CD4-positive, alpha-beta T cell treated with Interferon gamma for 1 hour (primary cell): ENCODE measurements around the gene ABHD10.

Experiments used
- DNase-seq: peaks from one replicate; pipeline ENCODE4 v3.0.0-alpha.2; 2020

Gene ABHD10

DNA sequence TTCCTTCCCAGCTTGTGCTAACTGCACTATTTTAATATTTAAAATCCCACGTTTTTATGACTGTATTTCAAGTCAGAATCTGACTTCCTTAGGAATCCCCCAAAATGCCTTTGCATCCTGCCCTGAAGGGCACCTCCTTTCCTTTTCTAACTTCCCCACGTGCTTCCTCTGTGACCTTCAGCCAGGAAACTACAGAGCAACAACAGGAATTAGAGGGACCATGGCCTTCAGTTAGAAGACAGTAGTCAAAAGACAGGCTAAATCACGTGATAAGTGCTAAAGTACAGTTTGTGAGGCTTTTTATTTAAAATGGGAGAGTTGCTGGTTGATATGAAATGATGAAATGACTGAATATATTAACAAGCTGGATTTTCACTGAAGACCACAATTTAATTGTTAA, 11.8 kb upstream of the ABHD10 start:
- no peak for DNase-seq

DNA sequence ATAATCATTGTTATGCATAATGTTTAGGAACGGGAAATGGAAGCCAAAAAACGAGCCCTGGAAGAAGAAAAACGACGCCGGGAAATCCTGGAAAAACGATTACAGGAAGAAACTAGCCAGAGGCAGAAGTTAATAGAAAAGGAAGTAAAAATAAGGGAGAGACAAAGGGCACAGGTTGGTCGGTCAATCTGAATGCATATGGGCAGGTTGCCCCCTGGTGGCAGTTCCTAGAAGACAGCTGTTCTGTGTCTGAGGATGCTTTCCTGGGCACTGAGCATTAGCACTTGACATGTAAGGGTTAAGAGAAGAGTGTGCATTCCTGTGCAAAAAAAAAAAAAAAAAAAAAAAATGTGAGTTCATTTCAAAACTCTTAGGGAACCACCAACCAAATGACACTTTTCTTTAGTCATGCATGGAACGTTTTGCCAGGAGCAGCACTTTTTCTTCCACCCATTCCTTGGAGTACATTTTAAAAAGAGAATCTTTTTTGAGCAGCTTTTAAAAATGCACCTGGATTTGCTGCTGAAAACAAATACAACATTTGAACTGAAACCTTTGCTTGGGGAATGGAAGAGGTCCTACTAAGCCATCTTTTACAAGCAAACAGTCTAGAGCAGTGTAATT, 11.1 kb upstream of the ABHD10 start:
- DNase-seq, result peak; percentile 67

DNA sequence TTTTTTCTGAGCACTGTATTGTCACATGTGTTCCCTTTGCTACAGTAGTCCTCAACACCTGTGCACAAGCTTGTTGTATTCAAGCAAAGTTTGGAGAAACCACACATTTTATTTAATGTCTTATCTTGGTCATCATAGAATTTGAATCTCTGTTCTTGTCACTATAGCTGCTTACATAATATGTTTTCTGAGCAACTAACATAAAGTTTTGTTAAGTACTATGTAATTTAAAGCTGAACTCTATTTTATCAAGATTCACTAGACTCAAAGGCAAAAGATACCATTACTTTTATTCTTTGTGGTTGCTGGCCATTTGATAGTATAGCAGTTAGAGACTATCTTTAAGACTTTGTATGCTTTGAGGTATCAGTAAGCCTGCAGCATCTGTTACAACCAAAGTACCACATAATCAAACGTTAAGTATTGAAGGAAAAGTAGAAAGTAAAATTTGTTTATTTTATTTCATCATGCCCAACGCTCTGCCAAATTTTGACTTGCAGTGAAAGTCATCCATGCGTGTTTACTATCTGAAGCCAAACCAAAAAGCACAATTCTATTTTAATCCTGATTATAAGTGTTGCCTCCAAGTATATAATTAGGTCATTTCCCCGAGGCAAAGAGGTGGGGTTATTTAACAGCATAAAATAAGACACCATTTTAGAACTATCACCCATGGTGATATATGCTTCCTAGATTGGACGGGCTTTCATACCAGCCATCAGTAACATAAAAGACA, 10.3 kb upstream of the ABHD10 start:
- DNase-seq, result no peak

DNA sequence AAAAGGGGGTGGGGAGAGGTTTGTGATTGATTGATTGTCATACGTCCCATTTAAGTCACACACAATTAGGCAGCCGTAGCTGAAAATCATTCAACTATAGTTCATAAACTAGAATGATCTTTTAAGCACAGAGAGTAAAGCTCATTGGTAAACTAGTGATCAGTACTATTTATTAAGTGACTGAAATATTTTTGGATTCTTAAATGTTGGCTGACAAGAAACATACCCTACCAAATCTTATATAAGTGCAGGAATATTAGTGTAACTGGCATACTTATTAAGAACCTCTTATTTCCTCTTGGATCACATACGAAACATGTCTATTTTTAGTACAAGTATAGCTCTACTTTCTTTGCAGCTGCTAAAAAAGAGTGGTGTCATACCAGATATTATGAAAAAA, 8.4 kb upstream of the ABHD10 start:
- DNase-seq, result no peak

DNA sequence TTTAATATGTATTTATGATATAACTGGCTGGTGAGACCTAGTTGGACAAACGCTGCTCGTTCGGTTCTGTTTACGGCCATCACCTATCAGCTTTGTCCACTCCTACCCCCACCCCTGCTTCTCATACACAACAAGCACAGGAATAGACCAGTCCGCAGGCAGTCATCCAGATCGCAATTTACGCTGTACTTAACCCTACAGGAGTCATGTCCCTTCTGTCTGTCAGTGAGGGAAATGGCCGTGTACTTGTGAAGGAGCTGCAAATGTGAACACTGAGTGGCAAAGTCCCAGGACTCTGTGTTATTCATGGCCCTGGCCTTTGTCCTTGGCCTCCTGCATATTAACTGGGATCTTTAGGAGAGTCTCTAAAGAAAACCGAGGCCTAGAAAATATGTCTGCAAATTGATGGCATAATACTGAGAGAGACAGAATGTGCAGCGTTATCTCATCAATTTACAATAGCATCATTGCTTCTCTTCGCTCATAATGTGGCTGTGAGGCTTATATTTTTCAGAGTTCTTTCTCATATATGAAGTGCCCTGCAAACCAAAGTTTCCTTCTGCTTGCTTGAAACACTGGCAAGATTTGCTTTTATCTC, 7.2 kb upstream of the ABHD10 start:
- DNase-seq, result no peak

DNA sequence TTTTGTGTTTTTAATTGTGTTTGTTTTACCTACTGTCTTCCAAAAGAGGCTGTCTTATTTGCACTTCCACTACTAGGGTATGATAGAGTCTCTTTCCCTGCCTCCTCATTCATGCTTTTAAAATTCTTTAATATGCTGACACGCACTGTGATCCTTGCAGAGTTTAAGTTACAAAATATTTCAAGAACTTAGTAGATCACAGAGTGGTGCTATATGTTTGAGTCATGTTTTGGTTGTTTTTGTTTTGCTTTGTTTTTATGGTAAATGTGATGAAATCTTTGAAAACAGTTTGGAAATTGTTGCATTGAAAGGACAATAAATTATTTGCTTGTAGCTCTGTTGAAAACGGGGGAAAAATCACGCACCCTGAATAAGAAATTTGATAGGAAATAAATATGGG, 5.9 kb upstream of the ABHD10 start:
- no peak for DNase-seq

DNA sequence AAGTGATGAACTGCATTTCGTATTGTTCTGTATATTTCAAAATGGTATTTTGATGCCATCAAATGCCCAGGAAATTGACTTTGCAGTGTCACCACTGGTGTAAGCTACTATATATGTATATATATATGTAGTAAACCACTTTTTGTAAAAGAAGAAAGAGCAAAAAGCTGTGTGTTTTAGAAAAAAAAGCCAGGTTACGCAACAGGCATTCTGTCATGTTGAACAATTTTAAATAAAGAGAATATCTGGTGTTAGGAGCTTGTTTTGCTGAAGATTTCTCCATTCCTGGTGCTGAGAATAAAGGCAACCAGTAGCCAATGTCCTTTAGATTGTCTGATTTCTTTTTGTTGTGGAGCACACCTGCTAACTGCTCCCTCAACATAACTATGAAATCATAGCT, 3.7 kb upstream of the ABHD10 start:
- DNase-seq, result no peak

DNA sequence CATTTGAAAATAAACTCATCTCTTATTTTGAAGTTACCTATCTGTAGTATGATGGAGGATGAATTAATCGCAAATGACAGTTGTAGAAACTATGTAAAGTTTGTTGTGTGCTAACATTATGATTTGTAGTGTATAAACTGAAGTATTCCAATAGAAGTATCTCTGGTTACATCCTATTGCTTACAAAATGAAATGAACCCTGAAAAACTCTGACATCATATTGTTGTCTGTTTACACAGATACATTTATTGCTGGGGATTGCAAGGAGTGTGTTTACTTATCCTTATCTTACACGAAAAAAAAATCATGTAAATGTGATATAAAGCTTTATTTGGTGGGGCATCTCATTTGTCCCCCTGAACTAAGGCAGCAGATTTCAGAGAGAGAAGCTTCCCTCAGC, 2.6 kb upstream of the ABHD10 start:
- no peak for DNase-seq

DNA sequence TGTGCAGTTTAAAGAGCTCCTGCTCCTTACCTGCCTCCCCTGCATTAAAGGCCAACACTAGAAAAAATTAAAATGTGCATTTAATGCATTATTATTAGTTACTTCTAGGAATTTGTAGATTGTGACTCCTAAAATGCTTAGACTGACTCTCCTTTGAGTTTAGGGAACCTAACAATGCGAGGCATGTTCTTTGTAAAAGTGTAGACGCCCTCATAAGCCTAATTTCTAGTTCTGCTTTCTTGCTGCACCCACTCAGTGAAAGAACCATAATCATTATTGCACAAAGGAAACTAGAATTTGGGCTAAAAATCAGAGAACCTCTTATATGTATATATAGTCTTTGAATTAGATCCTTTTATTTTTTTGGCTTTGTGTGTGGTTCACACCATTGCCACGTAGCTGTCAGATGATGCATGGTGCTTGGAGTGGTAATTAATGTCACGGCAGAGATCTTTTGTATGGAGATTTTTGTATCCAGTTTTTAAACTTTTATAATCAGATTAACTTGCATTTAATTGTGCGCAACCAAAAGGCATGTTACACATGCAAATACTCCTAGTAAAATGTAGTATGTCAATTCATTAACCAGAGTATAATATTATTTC, 710 bp downstream of the ABHD10 start:
- DNase-seq, result no peak

DNA sequence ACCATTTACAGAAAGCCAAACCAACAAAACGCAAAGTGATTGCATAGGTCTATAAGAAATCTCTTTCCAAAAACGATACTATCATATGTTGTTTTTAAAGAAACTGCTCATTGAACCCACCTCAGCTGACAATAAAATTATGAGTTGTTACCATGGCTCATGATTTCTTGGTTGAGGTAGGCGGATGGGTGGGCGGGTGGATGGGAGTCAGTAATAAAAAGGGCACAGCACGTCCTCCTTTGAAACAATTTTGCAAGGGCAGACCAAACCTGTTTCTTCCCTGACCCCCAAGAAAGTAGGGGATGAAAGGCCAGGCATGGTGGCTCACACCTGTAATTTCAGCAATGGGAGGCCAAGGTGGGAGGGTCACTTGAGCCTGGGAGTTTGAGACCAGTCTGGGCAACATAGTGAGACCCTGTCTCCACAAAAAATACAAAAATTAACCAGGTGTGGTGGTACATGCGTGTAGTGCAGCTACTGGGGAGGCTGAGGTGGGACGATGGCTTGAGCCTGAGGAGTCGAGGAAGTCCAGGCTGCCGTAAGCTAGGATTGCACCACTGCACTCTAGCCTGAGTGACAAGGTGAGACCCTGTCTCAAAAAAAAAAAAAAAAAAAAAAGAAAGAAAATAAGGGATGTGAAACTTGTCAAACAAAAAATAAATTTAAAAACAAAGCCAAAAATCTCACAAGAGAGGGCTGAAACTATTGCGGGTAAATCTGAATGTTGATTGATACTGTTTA, 2.1 kb downstream of the ABHD10 start:
- no peak for DNase-seq

DNA sequence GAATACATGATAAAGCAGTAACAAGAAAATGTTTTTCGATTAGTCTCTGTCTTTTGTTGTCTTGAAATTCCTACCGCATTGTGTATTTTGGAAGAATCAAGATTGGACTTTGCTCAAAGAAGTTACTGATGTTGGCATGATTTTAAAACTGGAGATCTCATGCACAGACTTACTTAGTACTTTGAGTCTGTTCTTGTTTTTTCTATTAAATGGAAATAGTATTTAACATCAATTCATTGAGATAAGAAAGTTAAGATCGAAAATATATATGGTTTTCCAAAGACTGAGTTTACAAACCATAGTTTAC, 2.6 kb downstream of the ABHD10 start:
- no peak for DNase-seq

DNA sequence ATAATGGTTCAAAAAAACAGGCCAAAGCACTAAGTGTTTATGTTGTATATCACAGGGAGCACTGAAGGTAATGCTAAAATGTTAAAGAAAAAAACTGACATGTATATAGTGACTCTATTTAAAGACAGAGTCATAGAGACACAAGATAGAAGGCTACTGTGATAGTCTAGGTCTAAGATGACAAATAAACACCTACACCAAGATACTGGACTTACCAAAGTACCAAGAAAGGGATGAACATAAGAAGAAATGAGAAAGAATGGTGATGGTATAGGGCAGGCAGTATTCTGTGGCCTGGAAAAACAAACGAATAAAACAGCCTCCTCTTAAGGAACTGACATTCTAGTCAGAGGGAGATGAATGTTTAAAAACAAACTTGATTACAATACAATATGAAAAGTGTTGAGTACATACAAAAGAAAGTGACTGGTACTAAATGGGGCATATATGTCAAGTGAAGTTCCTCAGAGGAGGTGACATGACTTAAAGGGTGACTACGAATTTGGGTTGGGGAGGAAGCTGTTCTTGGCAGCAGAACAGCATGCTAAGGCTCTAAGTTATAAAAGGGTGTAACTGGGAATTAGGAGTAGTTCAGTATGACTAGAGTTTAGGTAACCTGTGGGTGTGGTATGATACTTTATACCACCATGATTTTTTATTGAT, 5.9 kb downstream of the ABHD10 start:
- DNase-seq, result no peak

DNA sequence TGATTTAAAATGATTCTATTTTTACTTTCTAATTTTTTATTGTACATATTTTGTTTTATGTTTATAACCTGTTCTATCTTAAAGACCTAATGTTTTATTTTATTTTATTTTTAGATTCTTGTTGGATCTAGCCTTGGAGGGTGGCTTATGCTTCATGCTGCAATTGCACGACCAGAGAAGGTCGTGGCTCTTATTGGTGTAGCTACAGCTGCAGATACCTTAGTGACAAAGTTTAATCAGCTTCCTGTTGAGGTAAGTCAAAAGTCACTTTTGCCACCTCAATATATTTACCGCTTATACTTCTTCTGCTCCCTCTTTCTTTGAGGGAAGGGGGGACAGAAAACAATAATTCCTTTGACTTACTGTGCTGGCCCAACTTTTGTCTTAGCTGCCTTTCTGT, 8.0 kb downstream of the ABHD10 start:
- no peak for DNase-seq

DNA sequence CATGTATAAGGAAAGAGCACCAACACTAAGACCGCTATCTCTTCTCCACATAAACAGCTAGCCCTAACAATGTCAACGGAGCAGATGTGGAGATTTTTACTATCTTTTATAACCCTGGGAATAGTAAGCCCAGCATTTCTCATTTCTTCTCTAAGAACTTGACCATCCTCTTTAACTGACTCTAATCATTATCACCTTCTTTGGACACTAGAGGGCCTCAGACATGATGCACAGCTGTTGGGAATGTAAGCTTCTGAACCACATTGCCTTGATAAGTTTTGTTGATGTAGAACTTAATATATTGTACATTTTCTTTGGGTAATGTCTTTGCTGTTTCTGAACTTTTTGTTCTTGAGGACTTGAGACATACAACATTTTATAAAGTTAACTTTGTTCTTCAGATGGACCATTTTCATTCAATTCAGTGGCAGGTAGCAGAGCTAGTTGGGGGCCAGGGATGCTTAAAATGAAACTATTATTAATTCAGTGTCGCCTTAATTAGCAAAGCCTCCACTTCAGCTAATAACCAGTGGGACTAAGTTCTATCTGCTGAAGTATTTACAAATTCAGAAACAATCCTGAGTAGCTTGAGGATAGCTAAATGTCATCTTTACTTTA, 10.3 kb downstream of the ABHD10 start:
- DNase-seq, result no peak

DNA sequence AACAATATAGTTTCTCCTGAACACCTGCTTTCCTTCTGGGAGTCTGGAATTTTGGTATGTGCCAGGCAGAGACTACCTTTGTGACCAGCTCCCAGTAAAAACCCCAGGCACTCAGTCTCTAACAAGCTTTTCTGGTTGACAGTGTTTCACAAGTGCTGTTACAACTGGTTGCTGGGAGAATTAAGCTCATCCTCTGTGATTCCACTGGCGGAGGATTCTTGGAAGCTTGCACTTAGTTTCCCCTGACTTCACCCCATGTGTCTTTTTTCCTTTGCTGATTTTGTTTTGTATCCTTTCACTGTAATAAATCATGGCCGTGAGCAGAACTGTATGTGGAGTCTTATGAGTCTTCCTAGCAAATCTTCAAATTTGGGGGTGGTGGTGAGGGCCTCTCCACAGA, 14.2 kb downstream of the ABHD10 start:
- DNase-seq, result no peak

DNA sequence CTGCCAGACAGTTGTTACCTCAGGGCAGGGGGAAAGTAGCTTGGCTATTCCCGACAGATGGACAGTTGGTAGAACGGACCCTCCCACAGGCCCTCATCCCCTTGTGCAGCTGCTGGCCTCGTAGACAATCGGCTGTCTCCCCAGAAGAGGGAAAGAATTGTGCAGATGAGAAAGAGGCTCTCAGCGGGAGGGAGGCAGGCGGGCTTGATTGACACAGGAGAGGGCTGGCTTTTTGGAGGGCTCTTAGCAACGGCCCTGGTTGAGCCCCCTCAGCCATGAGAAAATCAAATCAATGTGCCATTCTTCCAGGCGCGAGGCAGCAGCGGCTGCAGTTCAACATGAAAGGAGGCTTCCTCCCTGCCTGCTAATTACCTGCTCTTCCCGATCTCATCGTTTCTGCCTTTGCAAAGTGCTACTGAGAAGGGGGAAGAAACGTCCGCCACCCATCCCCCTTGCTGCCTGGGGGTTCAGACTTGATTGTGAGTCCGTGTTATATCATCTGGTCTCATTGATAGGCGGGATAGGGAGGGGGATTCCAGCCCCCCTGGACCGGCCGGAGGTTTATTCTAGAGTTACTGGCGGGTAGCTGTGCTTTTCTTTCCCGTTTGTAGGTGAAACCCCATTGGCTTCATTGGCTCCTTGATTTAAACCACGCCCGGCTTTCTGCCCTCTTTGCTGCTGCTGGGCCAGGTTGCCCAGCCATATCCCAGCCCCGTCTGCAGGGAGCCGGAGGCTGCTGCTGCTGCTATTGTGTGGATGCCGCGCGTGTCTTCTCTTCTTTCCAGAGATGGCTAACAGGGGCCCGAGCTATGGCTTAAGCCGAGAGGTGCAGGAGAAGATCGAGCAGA, 20.0 kb downstream of the ABHD10 start, which contains the start of gene TAGLN3:
Gene TAGLN3, plus strand, starts transcription at position 287 of the 848 bp plus-strand sequence. Its CDS starts 501 bp downstream, at position 788.
- no peak for DNase-seq

DNA sequence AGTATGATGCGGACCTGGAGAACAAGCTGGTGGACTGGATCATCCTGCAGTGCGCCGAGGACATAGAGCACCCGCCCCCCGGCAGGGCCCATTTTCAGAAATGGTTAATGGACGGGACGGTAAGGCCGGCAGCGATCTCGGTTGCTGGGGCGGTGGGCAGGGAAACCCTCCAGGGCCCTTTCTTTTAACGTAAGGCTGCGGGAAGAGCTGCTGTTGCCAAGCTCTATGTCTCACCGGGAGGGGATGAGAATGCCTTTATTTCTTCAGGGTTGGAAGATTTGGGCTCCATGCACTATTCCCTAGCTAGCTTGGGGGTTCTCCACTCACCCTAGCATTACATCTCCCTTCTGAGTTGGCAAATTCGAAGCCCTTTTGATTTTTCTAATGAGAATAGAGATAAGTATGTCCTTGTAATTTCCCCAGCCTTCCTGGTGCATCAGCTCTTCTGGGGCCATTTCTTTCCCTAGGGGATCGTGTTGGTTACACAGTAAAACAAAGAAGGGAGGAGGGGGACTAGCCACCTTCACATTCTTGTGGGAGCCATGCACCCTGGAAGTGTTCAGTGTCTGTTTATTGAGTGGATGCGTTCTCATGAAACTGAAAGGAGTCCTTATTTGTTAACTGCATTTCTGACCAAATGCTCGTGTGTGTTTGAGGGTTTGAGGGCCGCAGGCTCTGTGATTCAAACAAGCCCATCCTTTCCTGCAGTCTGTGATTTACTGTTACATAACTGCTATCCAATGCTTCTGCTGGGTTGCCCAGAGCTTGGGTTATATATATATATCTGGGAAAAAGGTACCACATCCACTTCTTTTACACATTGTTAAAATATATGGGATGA, 20.9 kb downstream of the ABHD10 start:
- DNase-seq, result no peak

DNA sequence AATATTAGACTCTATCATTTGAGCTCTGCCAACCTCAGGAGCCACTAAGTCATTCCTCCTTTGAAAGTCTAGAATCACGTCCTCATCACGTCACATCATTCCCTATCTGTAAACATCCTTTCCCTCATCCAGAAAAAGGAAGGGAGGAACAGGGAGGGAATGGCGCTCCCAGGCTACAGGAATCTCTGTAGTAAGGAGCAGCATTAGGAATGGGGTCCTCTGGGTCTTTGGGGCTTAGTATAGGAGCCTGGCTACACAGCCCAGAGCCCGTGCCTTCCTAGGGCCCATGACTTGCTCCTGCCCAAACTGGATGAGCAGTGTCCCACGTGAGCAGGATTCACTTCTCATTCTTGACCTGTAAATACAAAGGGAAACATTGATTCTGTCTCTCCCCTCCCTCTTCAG, 21.5 kb downstream of the ABHD10 start:
- no peak for DNase-seq

DNA sequence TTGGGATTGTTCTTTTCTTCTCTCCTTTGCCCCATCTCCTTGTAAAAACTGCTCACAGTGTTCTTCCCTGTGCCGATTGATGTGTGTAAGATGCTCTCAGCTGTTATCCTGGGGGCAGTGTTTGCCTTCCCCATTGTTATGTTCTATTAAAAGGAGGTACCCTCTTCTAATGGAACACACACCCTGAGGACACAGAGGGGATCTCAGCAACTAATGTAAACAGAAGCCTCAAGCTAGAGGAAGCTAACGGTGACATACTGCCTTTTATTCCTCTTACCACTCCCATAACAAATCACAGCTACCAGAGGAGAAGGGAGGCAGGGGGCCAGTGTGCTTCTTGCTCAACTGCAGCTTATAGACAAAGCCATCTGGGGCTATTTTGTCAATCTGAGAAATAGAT, 22.1 kb downstream of the ABHD10 start:
- DNase-seq, result no peak

DNA sequence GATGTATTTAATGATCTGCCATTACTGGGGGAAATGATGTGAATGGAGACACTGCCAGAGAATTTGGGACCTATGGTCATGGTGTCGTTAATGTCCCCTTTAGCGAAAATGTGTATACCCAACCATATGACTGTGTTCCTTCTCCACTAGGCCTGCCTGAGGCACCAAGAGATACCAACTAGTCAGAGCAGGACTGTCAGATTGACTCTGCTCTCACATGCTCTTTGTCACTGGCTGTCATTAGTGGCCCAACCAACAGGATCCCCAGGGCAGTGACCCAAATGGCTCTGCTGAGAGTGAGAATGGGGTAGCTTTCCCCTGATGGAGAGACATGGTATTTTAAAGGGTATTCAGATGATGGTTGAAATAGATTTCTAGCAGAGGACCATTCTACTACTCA, 22.7 kb downstream of the ABHD10 start:
- DNase-seq, result no peak
